Gastroesophageal sphincter (tissue), 3 donors: ENCODE measurements around the gene PLAC8L1.

Experiments
- EP300 ChIP-seq: sonication (generic); formaldehyde crosslinking; IDR thresholded peaks from one replicate; pipeline ENCODE4 v1.6.1; 2017; ENCODE audit warnings: antibody characterized with exemption, mild to moderate bottlenecking
- TF ChIP-seq, protein P1 (sequence below), 4 experiments: fragments of 200-600 bp in 2 of 4; fragments of 450-650 bp in 2 of 4; sonication (generic) in 1 of 4; IDR thresholded peaks; one replicate each; pipeline ENCODE4 v1.5.1; 2017 to 2019; ENCODE audit warnings: antibody characterized with exemption in 4 of 4, mild to moderate bottlenecking in 2 of 4, moderate library complexity in 2 of 4

DNA sequence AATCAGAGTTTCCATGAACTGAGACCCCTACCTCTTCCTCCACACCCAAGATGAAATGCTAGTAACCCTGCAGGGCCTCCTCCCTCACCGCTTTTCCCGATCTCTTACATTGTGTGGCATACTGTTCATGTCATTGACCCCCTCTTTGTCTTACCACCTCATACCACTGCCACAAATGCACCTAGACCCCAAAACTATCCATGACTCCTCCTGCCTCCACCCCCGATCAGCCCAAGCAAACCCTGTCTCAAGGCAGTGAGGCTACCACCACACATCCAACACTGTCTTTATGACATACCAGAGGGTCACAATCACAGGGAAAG lies 55.7 kb downstream of the PLAC8L1 start:
- TF ChIP-seq, protein P1, sequence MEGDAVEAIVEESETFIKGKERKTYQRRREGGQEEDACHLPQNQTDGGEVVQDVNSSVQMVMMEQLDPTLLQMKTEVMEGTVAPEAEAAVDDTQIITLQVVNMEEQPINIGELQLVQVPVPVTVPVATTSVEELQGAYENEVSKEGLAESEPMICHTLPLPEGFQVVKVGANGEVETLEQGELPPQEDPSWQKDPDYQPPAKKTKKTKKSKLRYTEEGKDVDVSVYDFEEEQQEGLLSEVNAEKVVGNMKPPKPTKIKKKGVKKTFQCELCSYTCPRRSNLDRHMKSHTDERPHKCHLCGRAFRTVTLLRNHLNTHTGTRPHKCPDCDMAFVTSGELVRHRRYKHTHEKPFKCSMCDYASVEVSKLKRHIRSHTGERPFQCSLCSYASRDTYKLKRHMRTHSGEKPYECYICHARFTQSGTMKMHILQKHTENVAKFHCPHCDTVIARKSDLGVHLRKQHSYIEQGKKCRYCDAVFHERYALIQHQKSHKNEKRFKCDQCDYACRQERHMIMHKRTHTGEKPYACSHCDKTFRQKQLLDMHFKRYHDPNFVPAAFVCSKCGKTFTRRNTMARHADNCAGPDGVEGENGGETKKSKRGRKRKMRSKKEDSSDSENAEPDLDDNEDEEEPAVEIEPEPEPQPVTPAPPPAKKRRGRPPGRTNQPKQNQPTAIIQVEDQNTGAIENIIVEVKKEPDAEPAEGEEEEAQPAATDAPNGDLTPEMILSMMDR (IDR thresholded peaks at IDR 0.05), result no peak
- TF ChIP-seq EP300, result no peak
